ENCODE data around the gene GLG1. TPM values are rescaled to one million over a fixed set of nuclear protein-coding genes. Genes with fewer than 3 reads are reported as not detected.
A peak's percentile ranks its signal among the peaks of the same experiment; 100 is the strongest.

The GLG1 gene
- total RNA-seq, 1 experiment from 2014 or later = 135 TPM

- H3K27ac ChIP-seq (ENCODE audit: insufficient read length, low read depth, low read length) = no peak overlapping the region
- no peak overlapping the region for H2BK15ac ChIP-seq (ENCODE audit: low read depth, low read length)
Observed at GRCh38 chr16:74449470-74449869, 157.4 kb downstream of the GLG1 start.

More at GRCh38 chr16:74449470-74449869, 157.4 kb downstream of the GLG1 start:
- H2AK5ac ChIP-seq (ENCODE audit: insufficient read length, low read length) = no peak overlapping the region
- H4K20me1 ChIP-seq (ENCODE audit: control insufficient read depth, insufficient read depth, insufficient read length) = no peaks in the 10 kb centered on the region
- H3K4me2 ChIP-seq (ENCODE audit: insufficient read depth, insufficient read length, low read length) = no peak overlapping the region
- no peaks in the 10 kb centered on the region for H3K27me3 ChIP-seq (ENCODE audit: insufficient read depth, low read length)
- Mint-ChIP-seq H3K4me1 (peaks cover 4 to 6% of the 10 kb centered on the region in 2 experiments; a peak in 2 of 4 replicates), H3K9me3 (no peaks in the 10 kb centered on the region), H3K36me3 (ENCODE audit: insufficient read depth in 1 of 3, low read depth in 3 of 3) (peaks cover 24 to 64% (median 42%) of the 10 kb centered on the region in 3 experiments; a peak in 6 of 7 replicates), H3K27me3 (ENCODE audit: low read depth) (no peaks in the 10 kb centered on the region), H3K4me3 (no peak overlapping the region), H3K27ac (peak overlapping the region; percentile 55 to 79 (median 65); a peak in 4 of 7 replicates)
- no peak overlapping the region for H2BK120ac ChIP-seq (ENCODE audit: low read depth, low read length, poor library complexity, severe bottlenecking)
- no peak overlapping the region for H3K18ac ChIP-seq (ENCODE audit: insufficient read length, low read depth, low read length)
- no peak overlapping the region for H3K23ac ChIP-seq (ENCODE audit: insufficient read length, low read depth, low read length)
- H3K4ac ChIP-seq (ENCODE audit: low read depth, low read length) = no peak overlapping the region
- H3K9me3 ChIP-seq (ENCODE audit: control insufficient read depth, low read depth, low read length) = no peaks in the 10 kb centered on the region
- no peak overlapping the region for H2BK20ac ChIP-seq (ENCODE audit: low read depth, low read length, poor library complexity, severe bottlenecking)
- no peak overlapping the region for H3K9ac ChIP-seq (ENCODE audit: extremely low read depth, insufficient read length, low read length)
- H3K4me1 ChIP-seq (ENCODE audit: insufficient read depth, low read length) = no peaks in the 10 kb centered on the region
- no peak overlapping the region for H2AFZ ChIP-seq (ENCODE audit: low read length)
- no peak overlapping the region for H3T11ph ChIP-seq (ENCODE audit: low read length)
- no CpG with 5 or more reads among the region's 5 CpGs for WGBS (ENCODE audit: extremely low coverage, insufficient read length, low lambda C conversion rate)
- H3K23me2 ChIP-seq (ENCODE audit: insufficient read length, low read depth, low read length, poor library complexity, severe bottlenecking) = no peaks in the 10 kb centered on the region
- H4K5ac ChIP-seq (ENCODE audit: insufficient read length, low read depth, low read length) = no peak overlapping the region
- no peaks in the 10 kb centered on the region for H3K79me2 ChIP-seq (ENCODE audit: insufficient read depth, low read length)
- H3K56ac ChIP-seq (ENCODE audit: insufficient read length, low read depth, low read length) = no peak overlapping the region
- no peaks in the 10 kb centered on the region for H3K79me1 ChIP-seq (ENCODE audit: insufficient read depth, low read depth, low read length, poor library complexity, severe bottlenecking)
- H3K14ac ChIP-seq (ENCODE audit: insufficient read depth, low read length) = no peak overlapping the region
- H4K8ac ChIP-seq (replicated peaks; ENCODE audit: insufficient read length, low read depth, low read length) = no peak overlapping the region
- DNase-seq = no peak
- no peak overlapping the region for H2BK5ac ChIP-seq (ENCODE audit: insufficient read length, low read length)
- no peak overlapping the region for H2BK12ac ChIP-seq (ENCODE audit: insufficient read length, low read depth, low read length)
- no peak for TF ChIP-seq CTCF (conservative IDR thresholded peaks at IDR 0.05)
- H4K91ac ChIP-seq (ENCODE audit: insufficient read length, low read depth, low read length) = no peak overlapping the region

Data from H9 (cell line).